Astrocyte (in vitro differentiated cells and primary cell): ENCODE data around the gene KLHDC10. TPM values are rescaled to one million over a fixed set of nuclear protein-coding genes. Genes with fewer than 3 reads are reported as not detected.
"Not testable (repeated sequence)": the region's sequence is repeated elsewhere in the genome, so short reads cannot be mapped to it uniquely, and the experiment has no call there.

Experiments used
- DNase-seq: peaks from one replicate; pipeline ENCODE4 v3.0.0-alpha.2; 2010; ENCODE audit warnings: low read depth
- FAIRE-seq: peaks from 2 replicates; lab custom pipeline; 2011; peaks lifted over from hg19 to GRCh38; lab: Jason Lieb, UNC
- H2AFZ ChIP-seq: 2 replicates; pipeline ENCODE4 v1.6.0; 2012; ENCODE audit warnings: low read depth, low read length, inconsistent platforms
- H3K27ac ChIP-seq: 2 replicates; pipeline ENCODE4 v1.5.1; 2011; ENCODE audit warnings: low read depth, low read length, inconsistent platforms
- H3K27me3 ChIP-seq: 2 replicates; pipeline ENCODE4 v1.6.0; 2011; ENCODE audit warnings: low read length, inconsistent platforms; ENCODE audit not compliant: insufficient read depth
- H3K36me3 ChIP-seq: 2 replicates; pipeline ENCODE4 v1.5.1; 2011; ENCODE audit warnings: low read length, inconsistent platforms; ENCODE audit not compliant: insufficient read depth
- H3K4me1 ChIP-seq: 2 replicates; pipeline ENCODE4 v1.5.1; 2011; ENCODE audit warnings: low read length, inconsistent platforms; ENCODE audit not compliant: insufficient read depth
- H3K4me2 ChIP-seq: 2 replicates; pipeline ENCODE4 v1.6.0; 2012; ENCODE audit warnings: low read length, inconsistent platforms
- H3K4me3 ChIP-seq: 2 replicates; pipeline ENCODE4 v1.5.1; 2011; ENCODE audit warnings: low read depth, mild to moderate bottlenecking, low read length, inconsistent platforms; ENCODE audit not compliant: insufficient read depth
- H3K79me2 ChIP-seq: 2 replicates; pipeline ENCODE4 v1.6.0; 2012; ENCODE audit warnings: mild to moderate bottlenecking, low read length, inconsistent platforms; ENCODE audit not compliant: insufficient read depth
- H3K9ac ChIP-seq: 2 replicates; pipeline ENCODE4 v1.6.0; 2012; ENCODE audit warnings: mild to moderate bottlenecking, low read length, inconsistent platforms
- H3K9me3 ChIP-seq: 2 replicates; pipeline ENCODE4 v1.5.1; 2012; ENCODE audit warnings: low read depth, mild to moderate bottlenecking, low read length, inconsistent platforms; ENCODE audit not compliant: insufficient read depth
- H4K20me1 ChIP-seq: 2 replicates; pipeline ENCODE4 v1.6.0; 2012; ENCODE audit warnings: low read length, inconsistent platforms; ENCODE audit not compliant: insufficient read depth
- H3K27ac Mint-ChIP-seq: one replicate; pipeline ENCODE4 v1.8.0; 2021; ENCODE audit warnings: mild to moderate bottlenecking, mixed read lengths; ENCODE audit not compliant: unreplicated experiment
- H3K27me3 Mint-ChIP-seq: one replicate; pipeline ENCODE4 v1.8.0; 2021; ENCODE audit warnings: low read depth, mixed read lengths; ENCODE audit not compliant: unreplicated experiment
- H3K36me3 Mint-ChIP-seq: one replicate; pipeline ENCODE4 v1.8.0; 2021; ENCODE audit warnings: low read depth, mixed read lengths; ENCODE audit not compliant: unreplicated experiment
- H3K4me1 Mint-ChIP-seq: one replicate; pipeline ENCODE4 v1.8.0; 2021; ENCODE audit warnings: low read depth, mixed read lengths; ENCODE audit not compliant: unreplicated experiment
- H3K4me3 Mint-ChIP-seq: one replicate; pipeline ENCODE4 v1.8.0; 2021; ENCODE audit warnings: mild to moderate bottlenecking, moderate library complexity, mixed read lengths; ENCODE audit not compliant: unreplicated experiment
- H3K9me3 Mint-ChIP-seq: one replicate; pipeline ENCODE4 v1.8.0; 2021; ENCODE audit warnings: mild to moderate bottlenecking, mixed read lengths; ENCODE audit not compliant: unreplicated experiment
- EZH2 ChIP-seq: IDR thresholded peaks from 2 replicates; pipeline ENCODE4 v1.6.1; 2012; ENCODE audit warnings: mild to moderate bottlenecking, low read length, inconsistent platforms; ENCODE audit not compliant: insufficient read depth
- total RNA-seq: library from RNA; stranded (reverse); gene quantifications from 2 replicates; pipeline ENCODE4 v1.2.1, GENCODE V29; 2021
- TF ChIP-seq, protein P1 (sequence below): IDR thresholded peaks from 2 replicates; pipeline ENCODE4 v1.5.1; 2011; ENCODE audit warnings: low read depth, mild to moderate bottlenecking, inconsistent platforms, low read length, moderate library complexity; ENCODE audit not compliant: insufficient read depth

Gene KLHDC10
- total RNA-seq, 1 donor from 2014 or later = 33.2 TPM

- Mint-ChIP-seq H3K4me3 (no peak overlapping the region), H3K9me3 (no peaks in the 10 kb centered on the region), H3K27me3 (no peaks in the 10 kb centered on the region), H3K4me1 (no peaks in the 10 kb centered on the region), H3K27ac (no peak overlapping the region), H3K36me3 (peaks cover 6% of the 10 kb centered on the region)
- Histone ChIP-seq H3K9me3 (no peaks in the 10 kb centered on the region), H3K9ac (no peak overlapping the region), H3K4me2 (no peak overlapping the region), H3K36me3 (no peaks in the 10 kb centered on the region), H3K4me1 (no peaks in the 10 kb centered on the region), H3K4me3 (no peak overlapping the region), H3K79me2 (no peaks in the 10 kb centered on the region), H4K20me1 (peaks cover 3% of the 10 kb centered on the region), H3K27me3 (no peaks in the 10 kb centered on the region), H2AFZ (no peak overlapping the region), H3K27ac (no peak overlapping the region)
- FAIRE-seq (no peak), DNase-seq (no peak)
- TF ChIP-seq, protein P1, sequence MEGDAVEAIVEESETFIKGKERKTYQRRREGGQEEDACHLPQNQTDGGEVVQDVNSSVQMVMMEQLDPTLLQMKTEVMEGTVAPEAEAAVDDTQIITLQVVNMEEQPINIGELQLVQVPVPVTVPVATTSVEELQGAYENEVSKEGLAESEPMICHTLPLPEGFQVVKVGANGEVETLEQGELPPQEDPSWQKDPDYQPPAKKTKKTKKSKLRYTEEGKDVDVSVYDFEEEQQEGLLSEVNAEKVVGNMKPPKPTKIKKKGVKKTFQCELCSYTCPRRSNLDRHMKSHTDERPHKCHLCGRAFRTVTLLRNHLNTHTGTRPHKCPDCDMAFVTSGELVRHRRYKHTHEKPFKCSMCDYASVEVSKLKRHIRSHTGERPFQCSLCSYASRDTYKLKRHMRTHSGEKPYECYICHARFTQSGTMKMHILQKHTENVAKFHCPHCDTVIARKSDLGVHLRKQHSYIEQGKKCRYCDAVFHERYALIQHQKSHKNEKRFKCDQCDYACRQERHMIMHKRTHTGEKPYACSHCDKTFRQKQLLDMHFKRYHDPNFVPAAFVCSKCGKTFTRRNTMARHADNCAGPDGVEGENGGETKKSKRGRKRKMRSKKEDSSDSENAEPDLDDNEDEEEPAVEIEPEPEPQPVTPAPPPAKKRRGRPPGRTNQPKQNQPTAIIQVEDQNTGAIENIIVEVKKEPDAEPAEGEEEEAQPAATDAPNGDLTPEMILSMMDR = no peak
- TF ChIP-seq EZH2 = no peak
Observed at GRCh38 chr7:130112662-130113425, 42.5 kb downstream of the KLHDC10 start.

DNA sequence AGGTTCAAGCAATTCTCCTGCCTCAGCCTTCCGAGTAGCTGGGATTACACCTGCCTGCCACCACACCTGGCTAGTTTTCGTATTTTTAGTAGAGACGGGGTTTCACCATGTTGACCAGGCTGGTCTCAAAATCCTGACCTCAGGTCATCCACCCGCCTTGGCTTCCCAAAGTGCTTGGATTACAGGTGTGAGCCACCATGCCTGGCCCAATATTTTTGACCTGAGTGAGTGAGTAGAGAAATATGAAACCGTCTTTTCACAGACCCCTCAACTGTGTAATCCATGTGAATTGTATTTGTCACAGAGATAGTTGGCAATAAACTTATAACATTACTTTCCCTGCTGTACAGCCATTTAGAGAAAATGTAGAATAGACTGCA lies 43.1 kb downstream of the KLHDC10 start:
- not testable (repeated sequence) for H4K20me1 ChIP-seq, H3K4me1 Mint-ChIP-seq, H3K27ac ChIP-seq, FAIRE-seq, H3K4me1 ChIP-seq, H3K9ac ChIP-seq, H3K27me3 ChIP-seq, H3K9me3 ChIP-seq, H3K36me3 ChIP-seq, H3K79me2 ChIP-seq, H3K36me3 Mint-ChIP-seq, H3K9me3 Mint-ChIP-seq, H2AFZ ChIP-seq, H3K4me3 ChIP-seq, H3K27ac Mint-ChIP-seq, H3K27me3 Mint-ChIP-seq, DNase-seq, H3K4me2 ChIP-seq, H3K4me3 Mint-ChIP-seq

DNA sequence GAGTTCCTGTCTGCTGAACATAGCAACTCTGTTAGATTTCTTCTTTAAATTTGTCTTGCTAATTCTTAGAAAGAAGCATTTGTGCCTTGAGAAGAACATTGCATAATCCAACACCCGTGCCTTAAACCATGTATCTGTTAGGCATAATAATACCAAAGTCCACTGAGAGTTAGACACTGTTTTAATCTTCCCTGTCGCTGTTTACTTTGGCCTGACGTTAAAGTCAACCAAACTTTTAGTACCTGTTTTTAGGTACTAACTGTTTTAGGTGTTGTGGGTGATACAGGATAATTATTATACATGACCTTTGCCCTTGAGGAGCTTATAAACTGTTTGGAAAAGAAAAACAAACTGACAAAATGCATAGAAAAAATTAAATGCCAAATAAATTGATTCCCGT lies 43.6 kb downstream of the KLHDC10 start:
- no peak overlapping the region for H3K27ac Mint-ChIP-seq
- Histone ChIP-seq H3K9me3 (no peaks in the 10 kb centered on the region), H3K4me2 (no peak overlapping the region), H3K4me3 (no peak overlapping the region), H3K9ac (no peak overlapping the region), H3K36me3 (peaks cover 5% of the 10 kb centered on the region), H3K27ac (no peak overlapping the region), H2AFZ (no peak overlapping the region), H3K27me3 (no peaks in the 10 kb centered on the region), H3K79me2 (no peaks in the 10 kb centered on the region), H3K4me1 (no peaks in the 10 kb centered on the region), H4K20me1 (peaks cover 3% of the 10 kb centered on the region)
- no peaks in the 10 kb centered on the region for H3K9me3 Mint-ChIP-seq
- no peaks in the 10 kb centered on the region for H3K4me1 Mint-ChIP-seq
- TF ChIP-seq EZH2 = no peak
- TF ChIP-seq, protein P1 = no peak
- H3K27me3 Mint-ChIP-seq = no peaks in the 10 kb centered on the region
- no peak for FAIRE-seq
- DNase-seq = no peak
- no peak overlapping the region for H3K4me3 Mint-ChIP-seq
- H3K36me3 Mint-ChIP-seq = peaks cover 8% of the 10 kb centered on the region
